ENCODE data around the gene SH2B3.
"Not testable (repeated sequence)": the region's sequence is repeated elsewhere in the genome, so short reads cannot be mapped to it uniquely, and the experiment has no call there.

SH2B3 gene

DNA sequence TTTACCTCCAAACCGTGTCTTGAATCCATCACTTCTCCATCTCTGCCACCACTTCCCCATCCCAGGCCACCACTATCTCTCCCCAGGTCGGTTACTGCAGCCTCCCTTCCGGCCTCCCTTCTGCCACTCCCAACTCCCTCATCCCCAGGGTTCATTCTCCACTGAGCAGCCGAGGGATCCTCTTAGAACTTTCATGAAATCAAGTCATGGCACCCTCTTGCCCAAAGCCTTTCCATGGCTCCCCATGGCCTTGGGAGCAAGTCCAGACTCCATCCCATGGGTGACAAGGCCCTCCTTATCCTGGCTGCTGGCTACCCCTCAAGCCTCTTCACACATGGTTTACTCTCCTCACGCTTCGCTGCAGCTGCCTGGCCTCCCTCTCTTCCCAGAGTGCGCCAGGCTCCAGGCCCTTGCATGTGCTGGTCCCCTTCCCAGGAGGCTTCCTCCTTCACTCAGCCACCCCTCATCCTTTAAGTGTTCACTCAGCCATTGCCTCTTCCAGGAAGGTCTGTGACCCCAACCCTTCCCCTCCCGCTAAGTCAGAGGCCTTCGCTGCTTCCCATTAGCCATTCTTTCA is 17.9 kb upstream of the SH2B3 start:
- DNase-seq, result no peak

DNA sequence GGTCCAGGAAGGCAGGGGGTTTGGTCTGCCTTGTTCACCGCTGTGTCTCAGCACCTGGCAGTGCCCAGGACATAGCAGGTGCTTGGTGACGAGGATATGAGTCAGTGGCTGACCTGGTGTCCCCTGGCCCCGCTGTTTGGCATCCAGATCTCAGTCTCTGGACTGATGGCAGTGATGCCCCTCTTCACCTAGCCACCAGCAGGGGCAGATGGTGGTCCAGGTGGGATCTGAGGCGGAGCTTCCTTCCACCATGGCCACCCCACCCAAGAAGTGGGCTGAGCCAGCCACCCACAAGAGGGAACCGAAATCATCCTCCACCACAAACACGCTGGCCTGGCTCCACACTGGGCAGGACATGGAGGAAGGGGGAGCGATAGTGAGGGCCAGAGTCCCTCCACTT is 16.1 kb upstream of the SH2B3 start:
- DNase-seq, result no peak

- no peak for DNase-seq
Observed at GRCh38 chr12:111390910-111391309, 14.8 kb upstream of the SH2B3 start.

DNA sequence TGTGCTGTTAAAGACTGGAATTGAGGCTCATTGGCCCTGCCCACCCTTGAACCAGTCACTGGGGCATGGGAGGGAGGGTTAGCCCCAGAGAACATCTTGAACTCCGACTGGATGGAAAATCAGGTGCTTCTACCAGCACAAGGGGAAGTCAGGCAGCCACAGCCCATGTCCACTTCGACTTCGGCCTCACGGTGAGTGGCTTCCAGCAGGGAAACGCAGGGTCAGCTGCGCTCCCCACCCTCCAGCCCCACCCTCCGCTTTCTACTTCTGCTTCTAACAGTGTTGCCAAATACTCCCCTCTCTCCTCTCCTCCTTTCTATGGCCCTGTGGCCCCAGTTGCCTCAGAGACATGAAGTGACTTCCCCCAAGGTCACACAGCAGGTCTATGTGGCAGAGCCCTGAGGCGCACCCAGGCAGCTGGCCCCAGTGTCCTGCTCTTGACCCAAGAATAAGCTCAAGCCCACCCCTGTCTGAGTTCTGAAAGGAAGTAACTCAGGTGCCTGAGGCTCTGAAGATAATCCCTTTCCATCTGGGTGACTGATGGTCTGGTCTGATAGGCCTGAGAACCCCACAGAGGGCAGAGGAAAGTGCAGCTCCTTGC is 11.9 kb upstream of the SH2B3 start:
- no peak for DNase-seq

DNA sequence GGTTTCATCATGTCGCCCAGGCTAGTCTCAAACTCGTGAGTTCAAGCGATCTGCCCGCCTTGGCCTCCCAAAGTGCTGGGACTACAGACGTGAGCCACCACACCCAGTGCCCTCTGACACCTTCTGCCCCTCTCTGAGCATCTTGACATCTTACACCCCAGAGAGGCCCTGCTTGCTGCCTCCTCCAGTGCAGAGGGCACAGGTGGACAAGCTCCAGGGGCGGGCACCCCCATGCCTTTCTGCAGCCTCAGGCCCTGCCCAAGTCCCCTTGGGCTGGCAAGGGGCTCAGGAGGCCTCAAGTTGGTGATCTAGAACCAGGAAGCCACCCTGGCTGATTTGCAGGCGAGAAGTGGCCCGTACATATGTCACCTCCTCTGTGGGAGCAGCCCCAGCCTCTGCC is 11.2 kb upstream of the SH2B3 start:
- DNase-seq, result no peak

GRCh38 chr12:111395336-111396187 is 10.2 kb upstream of the SH2B3 start:
- no peak for DNase-seq

- not testable (repeated sequence) for DNase-seq
Observed at GRCh38 chr12:111396271-111396670, 9.5 kb upstream of the SH2B3 start.

GRCh38 chr12:111396726-111397445 is 8.8 kb upstream of the SH2B3 start:
- peak; percentile 14 for DNase-seq

GRCh38 chr12:111398530-111398929 is 7.2 kb upstream of the SH2B3 start:
- no peak for DNase-seq

DNA sequence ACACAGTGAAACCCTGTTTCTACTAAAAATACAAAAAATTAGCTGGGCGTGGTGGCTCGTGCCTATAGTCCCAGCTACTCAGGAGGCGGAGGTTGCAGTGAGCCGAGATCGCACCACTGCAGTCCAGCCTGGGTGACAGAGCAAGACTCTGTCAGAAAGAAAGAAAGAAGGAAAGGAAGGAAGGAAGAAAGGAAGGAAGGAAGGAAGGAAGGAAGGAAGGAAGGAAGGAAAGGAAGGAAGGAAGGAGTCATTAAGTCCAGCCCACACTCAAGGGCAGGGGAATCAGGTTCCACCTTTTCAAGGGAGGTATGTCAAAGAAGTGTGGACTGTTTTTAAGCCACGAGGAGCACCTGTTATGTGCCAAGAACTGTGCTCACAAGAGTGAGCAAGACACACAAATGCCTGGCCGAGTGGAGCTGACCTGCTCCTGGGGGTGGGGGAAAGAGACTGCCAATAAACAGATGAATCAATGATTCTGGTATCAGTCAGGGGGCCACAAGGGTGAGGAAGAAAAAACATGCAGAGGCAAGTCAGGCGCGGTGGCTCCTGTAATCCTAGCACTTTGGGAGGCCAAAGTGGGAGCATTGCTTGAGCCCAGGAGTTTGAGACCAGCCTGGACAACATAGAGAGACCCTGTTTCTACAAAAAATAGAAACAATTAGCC is 5.8 kb upstream of the SH2B3 start:
- DNase-seq, result not testable (repeated sequence)

- DNase-seq, result no peak
Observed at GRCh38 chr12:111401167-111401605, 4.5 kb upstream of the SH2B3 start.

- not testable (repeated sequence) for DNase-seq
Observed at GRCh38 chr12:111402490-111402824, 3.3 kb upstream of the SH2B3 start.

- no peak for DNase-seq
Observed at GRCh38 chr12:111404362-111405148, 1.2 kb upstream of the SH2B3 start.

DNA sequence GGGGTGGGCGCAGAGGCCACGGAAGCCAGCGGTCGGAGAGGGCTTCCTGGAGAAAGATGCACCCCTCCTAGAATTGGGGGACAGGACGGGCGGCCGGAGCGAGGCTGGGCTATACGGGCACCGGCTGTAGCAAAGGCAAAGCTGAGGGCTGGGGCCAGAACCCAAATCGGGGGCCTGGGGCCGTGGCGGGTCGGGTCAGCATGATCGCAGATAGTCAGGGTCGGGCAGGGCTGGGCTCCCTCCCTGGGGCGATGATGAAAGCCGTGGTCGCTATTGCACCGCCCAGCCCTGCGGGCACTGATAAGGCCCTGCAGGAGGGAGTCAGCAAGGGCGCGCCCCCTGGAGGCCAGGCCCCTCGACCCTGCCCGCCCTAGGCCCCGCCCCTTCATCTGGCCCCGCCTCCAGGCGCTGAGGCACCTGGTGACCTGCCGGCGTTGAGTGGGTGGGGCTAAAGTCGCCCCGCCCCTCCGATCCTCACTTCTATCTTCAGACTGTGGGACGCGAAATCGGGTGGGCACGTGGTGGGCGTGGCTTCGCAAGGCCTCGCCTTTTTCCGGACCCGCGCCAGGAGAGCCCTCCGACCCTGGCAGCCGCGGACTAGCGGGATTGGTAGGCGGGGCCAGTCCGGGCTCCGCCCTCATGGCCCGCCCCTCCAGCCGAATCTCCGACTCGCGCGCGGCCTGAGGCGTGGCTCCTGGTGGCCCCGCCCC is 419 bp upstream of the SH2B3 start:
- peak; percentile 89 for DNase-seq

DNA sequence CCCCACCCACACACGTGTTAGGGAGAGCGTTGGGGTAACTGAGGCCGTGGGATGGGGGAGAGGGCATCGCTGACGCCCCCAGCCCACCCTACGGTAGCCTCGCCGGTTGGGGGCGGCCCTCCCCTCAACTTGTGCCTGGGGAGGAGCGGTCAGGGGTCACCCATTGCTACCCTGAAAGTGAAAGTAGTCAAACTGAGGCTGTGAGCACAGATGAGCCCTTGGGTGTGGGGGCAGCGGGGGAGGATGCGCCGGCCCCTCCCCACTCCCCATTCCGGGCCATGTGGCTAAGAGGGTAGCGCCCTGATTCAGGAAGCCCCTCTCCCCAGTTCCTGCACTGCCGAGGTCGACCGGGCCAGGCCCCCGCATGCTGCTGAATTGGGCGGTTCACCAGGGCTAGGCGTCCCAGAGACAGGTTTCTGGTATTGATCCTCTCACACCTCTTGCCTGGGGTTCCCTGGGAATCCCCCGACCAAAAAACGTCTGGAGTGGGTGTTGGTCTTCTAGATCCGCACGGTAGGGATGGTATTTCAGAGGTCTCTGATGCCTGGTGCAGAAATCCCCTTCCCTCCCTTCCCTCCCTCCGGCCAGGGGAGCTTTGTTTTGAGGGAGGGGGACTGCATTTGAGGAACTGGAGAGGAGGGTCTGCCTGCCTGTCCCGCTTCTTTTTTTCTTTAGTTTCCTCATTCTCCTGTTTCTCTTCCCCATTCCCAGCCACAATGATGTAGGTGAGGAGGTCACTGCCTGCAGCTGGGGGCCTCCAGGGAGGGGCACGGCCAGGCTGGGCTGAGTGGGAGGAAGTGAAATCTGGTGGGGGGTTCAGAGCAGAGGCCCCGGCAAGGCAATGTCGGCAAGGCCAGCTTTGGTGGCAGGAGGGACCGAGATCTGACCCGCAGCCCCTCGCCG is 1.0 kb downstream of the SH2B3 start:
- no peak for DNase-seq

- no peak for DNase-seq
Observed at GRCh38 chr12:111407377-111408115, 1.8 kb downstream of the SH2B3 start.

GRCh38 chr12:111408116-111408440 is 2.4 kb downstream of the SH2B3 start:
- no peak for DNase-seq

- DNase-seq, result no peak
Observed at GRCh38 chr12:111408686-111409402, 3.1 kb downstream of the SH2B3 start.

- no peak for DNase-seq
Observed at GRCh38 chr12:111409403-111409779, 3.7 kb downstream of the SH2B3 start.

Measured in SHP77 treated with DMSO at 0.1 percent for 48 hours (cell line).